Esophagus (tissue), 2 donors: ENCODE data around the gene NTN3. TPM values are rescaled to one million over a fixed set of nuclear protein-coding genes. Genes with fewer than 3 reads are reported as not detected.

Source experiments
- H3K27ac ChIP-seq, 2 donors: one replicate each; pipeline ENCODE4 v1.5.1; 2013; ENCODE audit warnings: low read depth in 2 of 2, mild to moderate bottlenecking in 2 of 2, inconsistent platforms in 1 of 2, low read length in 1 of 2, moderate library complexity in 1 of 2
- H3K27me3 ChIP-seq, 2 donors: one replicate each; pipeline ENCODE4 v1.6.1; 2013; ENCODE audit warnings: low read length in 2 of 2, control low read depth in 1 of 2, mild to moderate bottlenecking in 1 of 2; ENCODE audit not compliant: insufficient read depth in 2 of 2, control insufficient read depth in 1 of 2
- H3K36me3 ChIP-seq, 2 donors: one replicate each; pipeline ENCODE4 v1.6.1; 2013; ENCODE audit warnings: low read length in 1 of 2; ENCODE audit not compliant: control insufficient read depth in 2 of 2, insufficient read depth in 2 of 2
- H3K4me1 ChIP-seq, 2 donors: one replicate each; pipeline ENCODE4 v1.6.1; 2013; ENCODE audit warnings: low read length in 1 of 2; ENCODE audit not compliant: control insufficient read depth in 2 of 2, insufficient read depth in 2 of 2
- H3K4me3 ChIP-seq, 2 donors: one replicate each; pipeline ENCODE4 v1.5.1; 2013; ENCODE audit warnings: low read length in 2 of 2, mild to moderate bottlenecking in 2 of 2, low read depth in 1 of 2, moderate library complexity in 1 of 2
- H3K9me3 ChIP-seq, 2 donors: one replicate each; pipeline ENCODE4 v1.6.1; 2013; ENCODE audit warnings: mild to moderate bottlenecking in 2 of 2, low read depth in 1 of 2, low read length in 1 of 2, moderate library complexity in 1 of 2; ENCODE audit not compliant: control insufficient read depth in 2 of 2, insufficient read depth in 1 of 2
- WGBS, 2 donors: extraction: QIAGEN DNeasy Blood & Tissue Kit; methylation state at CpG; one replicate each; pipeline ENCODE4 v1.1.7; 2013; 5-methylcytosine and 5-hydroxymethylcytosine counted together
- polyA plus RNA-seq, 2 donors: library from polyadenylated mRNA; stranded (reverse); fragments of 200-250 nt; gene quantifications; one replicate each; pipeline ENCODE4 v1.2.3, GENCODE V29; 2013
- donor health status: healthy with polysubstance abuse.
- donor health status: Bipolar disorder and iron deficiency.

The NTN3 gene
- polyA plus RNA-seq, 2 donors: 0.06 TPM; not detected in 1

DNA sequence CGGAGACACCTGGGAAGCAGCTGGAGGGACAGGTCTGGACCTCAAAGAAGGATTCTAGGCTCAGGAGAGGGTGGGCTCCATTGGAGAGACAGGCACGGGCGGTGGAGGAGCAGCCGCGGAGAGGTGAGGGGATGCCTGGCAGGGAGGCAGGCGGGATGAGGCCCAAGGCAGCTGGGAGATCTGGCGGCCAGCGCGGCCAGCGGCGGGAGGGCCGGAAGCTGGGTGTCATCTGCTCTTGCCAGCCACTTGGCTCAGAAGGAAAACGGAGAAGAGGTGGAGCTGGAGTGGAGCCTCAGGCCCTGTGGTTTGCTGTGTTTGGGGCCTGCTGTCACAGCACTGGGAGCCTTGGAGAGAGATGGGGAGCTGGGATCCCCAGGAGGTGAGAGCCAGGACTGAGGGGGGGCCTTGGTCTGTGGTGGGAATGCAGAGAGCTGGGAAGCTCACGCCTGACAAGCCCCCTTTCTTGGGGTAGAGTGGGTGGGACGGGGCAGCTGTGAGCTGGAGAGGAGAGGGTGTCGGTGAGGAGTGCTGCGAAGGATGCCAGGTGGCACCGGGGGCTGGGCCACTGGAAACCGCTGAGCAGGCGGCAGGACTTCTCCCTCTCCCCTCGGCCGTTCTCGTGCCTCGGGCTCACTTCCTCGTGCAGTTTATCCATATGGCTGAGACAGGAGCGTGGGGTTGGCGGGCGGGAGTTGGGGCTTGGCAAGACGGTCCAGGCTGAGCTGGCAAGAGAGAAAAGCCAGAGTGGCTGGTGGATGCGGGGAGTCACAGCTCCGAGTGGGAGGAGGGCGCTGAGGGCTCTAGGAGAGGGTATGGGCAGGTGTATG, 11.8 kb downstream of the NTN3 start:
- 55 to 59% methylated on average over 31 to 32 of the region's 32 CpGs for WGBS, 2 donors
- Histone ChIP-seq H3K4me3 (peak overlapping the region in 1 of 2 donors; percentile 14), H3K4me1 (peaks cover 0 to 8% of the 10 kb centered on the region in 2 donors), H3K27ac (peak overlapping the region; percentile 54 to 59), H3K27me3 (no peaks in the 10 kb centered on the region), H3K36me3 (no peaks in the 10 kb centered on the region), H3K9me3 (no peaks in the 10 kb centered on the region)

DNA sequence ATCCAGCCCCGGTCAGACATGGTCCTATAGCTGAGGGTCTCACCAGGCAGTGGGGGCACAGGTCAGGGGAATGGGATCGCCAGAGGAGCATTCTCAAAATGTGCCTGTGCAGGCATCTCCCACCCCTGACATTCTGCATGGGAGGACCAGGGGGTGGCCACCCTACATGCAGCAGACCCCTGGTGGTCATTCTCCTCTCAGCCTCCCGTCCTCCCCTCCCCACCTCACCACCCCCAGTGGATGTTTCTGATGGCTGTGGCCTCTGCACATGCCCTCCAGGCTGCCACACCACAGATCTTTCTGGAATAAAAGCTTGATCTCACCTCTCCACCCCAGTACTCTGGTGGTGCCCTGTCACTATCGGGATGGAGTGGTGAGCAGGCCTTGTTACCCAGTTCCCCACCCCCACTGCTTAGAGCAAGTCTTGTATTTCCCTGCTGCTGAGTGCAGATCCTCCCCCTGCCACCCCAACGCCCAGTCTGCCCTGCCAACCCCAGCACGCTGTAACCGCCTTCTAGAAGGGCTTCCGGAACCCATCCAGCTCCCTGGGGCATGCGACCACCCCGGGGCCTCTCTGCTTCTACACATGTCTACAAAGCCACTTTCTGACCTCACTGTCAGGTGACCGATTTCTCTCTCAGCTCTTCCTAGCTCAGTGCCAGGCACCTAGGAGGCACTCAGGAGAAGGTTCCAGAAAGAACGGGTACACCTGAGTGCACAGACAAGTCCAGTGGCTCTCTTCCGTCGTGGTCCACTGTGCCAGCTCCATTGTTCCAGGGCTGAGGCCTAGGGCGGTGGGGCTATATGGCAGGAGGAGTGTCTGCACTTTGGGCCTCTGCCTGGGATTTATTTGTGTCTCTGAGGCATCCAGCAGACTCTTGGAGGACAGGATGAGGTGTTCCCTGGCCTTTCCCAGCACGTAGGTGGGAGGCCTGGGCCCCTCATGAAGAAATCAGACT, 13.1 kb downstream of the NTN3 start:
- 84 to 88% methylated on average over 16 of the region's 16 CpGs for WGBS, 2 donors
- Histone ChIP-seq H3K9me3 (no peaks in the 10 kb centered on the region), H3K36me3 (no peaks in the 10 kb centered on the region), H3K4me3 (no peak overlapping the region), H3K27ac (no peak overlapping the region), H3K4me1 (peaks cover 0 to 8% of the 10 kb centered on the region in 2 donors), H3K27me3 (no peaks in the 10 kb centered on the region)

DNA sequence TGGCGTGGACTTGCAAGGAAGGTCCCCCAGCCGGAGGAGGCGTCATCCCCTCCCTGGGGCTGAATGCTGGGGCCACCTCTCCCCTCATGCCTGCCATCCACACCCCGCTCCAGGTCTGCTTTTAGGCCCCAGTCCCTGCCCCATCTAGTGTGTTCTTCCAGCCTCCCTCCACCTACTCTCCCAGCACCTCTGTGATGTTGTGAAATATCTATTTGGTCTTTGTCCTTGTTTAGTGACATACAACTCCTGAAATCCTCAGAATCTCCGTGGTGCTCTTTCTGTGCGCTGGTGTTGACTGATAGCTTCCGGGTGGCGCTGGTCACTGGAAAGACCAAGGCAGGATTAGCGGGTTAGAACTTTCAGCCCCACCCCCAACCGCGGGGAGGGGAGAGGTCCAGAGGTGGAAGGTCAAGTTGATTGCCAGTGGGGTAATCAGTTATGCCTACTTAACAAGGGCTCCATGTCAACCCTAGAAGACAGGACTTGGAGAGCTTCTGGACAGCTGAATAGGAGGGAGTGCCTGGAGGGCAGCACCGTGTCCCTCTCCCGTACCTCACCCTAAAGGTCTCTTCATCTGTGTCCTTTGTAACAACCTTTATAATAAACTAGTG, 13.9 kb downstream of the NTN3 start:
- Histone ChIP-seq H3K9me3 (no peaks in the 10 kb centered on the region), H3K27me3 (no peaks in the 10 kb centered on the region), H3K36me3 (no peaks in the 10 kb centered on the region), H3K4me3 (no peak overlapping the region), H3K27ac (no peak overlapping the region), H3K4me1 (peaks cover 0 to 8% of the 10 kb centered on the region in 2 donors)
- WGBS, 2 donors: 84 to 85% methylated on average over 13 of the region's 13 CpGs

DNA sequence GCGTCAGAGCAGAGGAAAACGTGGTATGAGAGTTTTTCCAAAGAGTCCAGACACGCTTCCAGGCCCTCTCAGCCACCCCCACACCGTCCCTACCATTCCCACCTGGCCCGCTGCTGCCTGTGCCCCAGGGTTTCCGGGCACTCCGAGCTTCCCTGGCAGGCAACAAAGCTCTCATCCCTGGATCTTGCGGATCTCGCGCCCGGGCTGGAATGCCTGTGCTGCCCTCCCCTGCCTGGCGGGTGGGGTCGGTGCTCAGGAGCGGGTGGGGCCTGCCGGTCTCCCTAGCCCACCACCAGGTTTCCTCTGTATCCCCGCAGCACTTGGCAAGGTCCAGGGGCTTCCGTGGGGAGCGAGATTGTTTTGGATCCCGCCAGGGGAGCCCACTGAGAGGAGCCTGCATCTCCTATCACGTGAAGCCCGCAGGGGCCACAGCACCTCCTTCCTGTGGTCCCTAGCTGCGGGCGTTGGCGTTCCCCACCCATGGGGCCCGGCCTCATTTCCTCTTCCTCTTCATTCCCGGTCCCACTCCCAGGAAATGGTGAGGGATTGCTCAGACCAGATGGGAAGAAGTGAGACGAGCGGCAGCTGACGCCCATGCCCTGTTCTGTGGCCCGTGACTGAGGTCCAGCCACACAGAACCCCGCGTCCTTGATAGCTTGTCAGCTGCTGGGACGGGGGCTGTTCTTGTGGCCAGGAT, 14.9 kb downstream of the NTN3 start:
- H3K4me1 ChIP-seq: peaks cover 0 to 5% of the 10 kb centered on the region in 2 donors
- no peaks in the 10 kb centered on the region for H3K36me3 ChIP-seq
- no peak overlapping the region for H3K4me3 ChIP-seq
- no peak overlapping the region for H3K27ac ChIP-seq
- no peaks in the 10 kb centered on the region for H3K27me3 ChIP-seq
- H3K9me3 ChIP-seq: no peaks in the 10 kb centered on the region
- 65 to 77% methylated on average over 33 of the region's 33 CpGs for WGBS, 2 donors

DNA sequence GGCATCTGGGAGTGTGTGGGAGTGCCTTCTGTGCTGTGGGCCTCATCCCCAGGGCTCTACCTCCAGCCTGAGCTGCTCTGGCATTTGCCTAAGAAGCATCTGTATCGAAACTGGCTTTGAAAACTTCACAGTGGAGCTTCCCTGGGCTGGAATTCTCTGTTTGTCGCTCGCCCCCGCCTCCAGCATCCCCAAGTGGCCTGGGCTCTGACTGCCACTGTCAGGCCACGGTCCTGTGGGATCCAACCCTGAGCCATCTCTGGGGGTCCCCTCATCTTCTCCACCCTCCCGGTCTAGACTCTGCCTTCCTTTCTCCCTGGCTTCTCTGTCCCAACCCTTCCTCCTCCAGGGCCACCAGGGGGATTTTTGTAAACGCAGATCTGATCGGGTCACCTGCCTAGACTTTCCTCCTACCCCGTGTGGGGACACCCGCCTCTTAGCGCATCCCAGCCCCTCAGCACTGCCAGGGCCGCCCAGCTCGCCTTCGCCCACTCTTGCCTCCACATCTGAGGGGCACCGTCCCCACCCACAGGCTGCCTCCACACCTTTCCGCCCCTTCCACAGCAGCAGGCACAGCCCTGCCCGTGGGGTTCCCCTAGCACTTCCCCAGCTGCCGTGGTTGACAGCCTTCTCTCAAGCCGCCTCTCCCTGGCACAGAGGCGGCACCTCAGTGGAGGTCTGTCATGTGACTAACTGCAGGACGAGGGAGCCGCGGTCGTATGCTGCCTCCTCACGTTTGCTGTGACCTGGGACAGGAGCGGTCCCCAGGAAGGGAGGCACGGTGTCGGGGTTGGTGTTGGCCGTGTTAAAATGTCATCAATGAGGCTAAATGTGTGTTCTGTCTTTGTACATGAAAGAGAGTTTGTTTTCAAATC, 15.8 kb downstream of the NTN3 start:
- no peaks in the 10 kb centered on the region for H3K27me3 ChIP-seq
- H3K9me3 ChIP-seq: no peaks in the 10 kb centered on the region
- no peaks in the 10 kb centered on the region for H3K36me3 ChIP-seq
- no peak overlapping the region for H3K27ac ChIP-seq
- 52 to 54% methylated on average over 29 of the region's 29 CpGs for WGBS, 2 donors
- peaks cover 0 to 5% of the 10 kb centered on the region in 2 donors for H3K4me1 ChIP-seq
- no peak overlapping the region for H3K4me3 ChIP-seq

DNA sequence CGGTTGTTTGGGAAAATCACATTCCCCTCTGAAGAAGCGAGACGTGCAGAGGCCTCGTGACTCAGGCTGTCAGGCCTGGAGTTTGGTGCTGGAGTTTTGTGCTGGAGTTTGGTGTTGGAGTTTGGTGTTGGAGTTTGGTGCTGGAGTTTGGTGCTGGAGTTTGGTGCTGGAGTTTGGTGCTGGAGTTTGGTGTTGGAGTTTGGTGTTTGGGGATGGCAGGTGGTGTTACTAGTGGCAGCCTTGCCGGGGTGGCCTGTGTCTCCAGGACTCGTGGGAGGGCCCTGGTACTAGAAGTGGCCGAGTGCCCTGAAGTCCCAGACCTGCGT, 16.4 kb downstream of the NTN3 start:
- 63 to 65% methylated on average over 8 of the region's 8 CpGs for WGBS, 2 donors
- H3K36me3 ChIP-seq: no peaks in the 10 kb centered on the region
- H3K4me1 ChIP-seq: peaks cover 0 to 5% of the 10 kb centered on the region in 2 donors
- no peak overlapping the region for H3K27ac ChIP-seq
- H3K9me3 ChIP-seq: no peaks in the 10 kb centered on the region
- H3K27me3 ChIP-seq: no peaks in the 10 kb centered on the region
- H3K4me3 ChIP-seq: no peak overlapping the region

DNA sequence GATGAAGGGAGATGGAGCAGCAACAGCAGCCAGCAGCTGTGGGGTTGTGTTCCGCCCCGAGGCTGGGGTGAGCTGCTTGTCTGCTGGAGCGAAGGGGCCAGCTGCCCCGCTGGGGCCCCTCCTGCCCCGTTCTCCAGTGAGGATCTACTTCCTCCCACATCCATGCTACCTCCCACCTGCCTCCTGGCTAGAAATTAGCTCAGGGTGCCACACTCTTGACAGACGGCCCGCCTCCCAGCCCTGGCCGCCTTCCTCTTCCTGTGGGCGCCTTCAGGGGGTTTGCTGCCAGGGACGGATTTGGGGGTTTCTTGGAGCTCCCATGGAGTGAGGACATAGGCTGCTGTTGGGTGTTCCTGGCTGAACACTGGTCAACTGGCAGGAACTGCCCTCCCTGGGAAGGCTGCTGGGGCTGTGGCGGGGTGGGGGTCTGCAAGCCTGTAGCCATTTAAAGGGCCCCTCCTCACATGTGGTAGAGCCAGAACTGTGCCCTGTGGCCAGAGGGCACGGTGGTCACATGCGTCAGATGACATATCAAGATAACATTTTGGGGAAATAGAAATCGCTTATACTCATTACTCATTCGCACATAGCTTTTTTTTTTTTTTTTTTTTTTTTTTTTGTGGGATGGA, 16.9 kb downstream of the NTN3 start:
- Histone ChIP-seq H3K27ac (no peak overlapping the region), H3K9me3 (no peaks in the 10 kb centered on the region), H3K4me1 (peaks cover 0 to 5% of the 10 kb centered on the region in 2 donors), H3K27me3 (no peaks in the 10 kb centered on the region), H3K4me3 (no peak overlapping the region), H3K36me3 (no peaks in the 10 kb centered on the region)
- 79 to 81% methylated on average over 15 of the region's 15 CpGs for WGBS, 2 donors

DNA sequence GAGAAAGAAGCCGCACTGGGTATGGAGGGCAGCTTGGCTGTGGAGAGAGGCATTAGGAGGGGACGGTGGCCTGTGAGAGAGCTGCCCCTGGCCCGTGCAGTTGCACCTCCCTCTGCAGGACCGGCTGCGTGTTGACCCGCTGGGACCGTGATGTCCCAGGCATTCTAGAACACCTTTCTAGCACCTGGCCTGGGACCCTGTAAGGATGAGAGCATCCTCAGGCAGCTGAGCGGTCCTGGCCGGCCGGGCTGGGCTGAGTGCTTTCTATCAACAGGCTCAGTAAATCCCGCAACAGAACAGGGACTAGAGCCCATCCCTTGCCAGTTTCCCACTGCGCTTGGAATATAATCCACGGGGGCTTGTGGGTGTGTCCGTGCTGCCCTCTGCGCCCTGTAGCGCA, 18.5 kb downstream of the NTN3 start:
- Histone ChIP-seq H3K27ac (no peak overlapping the region), H3K36me3 (no peaks in the 10 kb centered on the region), H3K4me3 (no peak overlapping the region), H3K27me3 (no peaks in the 10 kb centered on the region), H3K4me1 (peaks cover 0 to 2% of the 10 kb centered on the region in 2 donors), H3K9me3 (no peaks in the 10 kb centered on the region)
- WGBS, 2 donors: 92 to 95% methylated on average over 16 of the region's 16 CpGs
